Right ventricle myocardium superior (tissue), 1 donor: ENCODE results near the gene DCHS1. TPM values are rescaled to one million over a fixed set of nuclear protein-coding genes. Genes with fewer than 3 reads are reported as not detected.
A peak's percentile ranks its signal among the peaks of the same experiment; 100 is the strongest.

ENCODE experiments used
- ATAC-seq: fragments of 200-7000 bp; cut with Tn5 transposase; one replicate; pipeline ENCODE4 v1.9.1; 2020; ENCODE audit warnings: mild to moderate bottlenecking; ENCODE audit not compliant: poor library complexity
- DNase-seq: peaks from one replicate; pipeline ENCODE4 v3.0.0-alpha.2; 2020
- intact Hi-C: fragments of 100-400 bp; cut with DNase I; formaldehyde crosslinking; loops from one replicate; pipeline ENCODE4 v1.11.2; 2022
- total RNA-seq: library from RNA; stranded (reverse); fragmentation: NEBNext Ultra II Directional; extraction: Animal tissue kit (Norgen Biotek cat#: 25700); gene quantifications from one replicate; pipeline ENCODE4 v1.2.1, GENCODE V29; 2021
- donor health status: DM: no; HTN: yes; CAD: no; lungs with severe emphysema.

Gene DCHS1
- total RNA-seq, 1 donor from 2014 or later, result 9.6 TPM

DNA sequence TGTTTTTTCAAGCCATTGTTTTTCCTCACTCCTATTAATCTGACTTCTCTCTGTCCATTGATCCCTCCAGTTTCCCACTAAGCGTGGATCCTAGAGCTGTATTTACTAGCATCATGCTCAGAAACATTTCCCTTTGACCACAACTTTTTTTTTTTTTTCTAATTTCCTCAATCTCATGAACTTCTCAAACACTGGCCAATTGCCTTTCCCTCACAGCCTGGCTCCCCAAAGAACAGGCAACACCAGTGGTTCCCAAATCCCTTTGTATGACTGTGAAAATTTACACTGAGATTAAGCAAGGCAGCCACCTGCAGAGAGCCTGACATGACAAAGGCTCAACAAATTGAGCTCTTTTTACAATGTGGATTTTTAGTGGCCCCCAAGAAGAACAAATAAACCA, 35.0 kb downstream of the DCHS1 start:
- no peak for ATAC-seq
- no peak for DNase-seq
- intact Hi-C loops, result no loop called here

DNA sequence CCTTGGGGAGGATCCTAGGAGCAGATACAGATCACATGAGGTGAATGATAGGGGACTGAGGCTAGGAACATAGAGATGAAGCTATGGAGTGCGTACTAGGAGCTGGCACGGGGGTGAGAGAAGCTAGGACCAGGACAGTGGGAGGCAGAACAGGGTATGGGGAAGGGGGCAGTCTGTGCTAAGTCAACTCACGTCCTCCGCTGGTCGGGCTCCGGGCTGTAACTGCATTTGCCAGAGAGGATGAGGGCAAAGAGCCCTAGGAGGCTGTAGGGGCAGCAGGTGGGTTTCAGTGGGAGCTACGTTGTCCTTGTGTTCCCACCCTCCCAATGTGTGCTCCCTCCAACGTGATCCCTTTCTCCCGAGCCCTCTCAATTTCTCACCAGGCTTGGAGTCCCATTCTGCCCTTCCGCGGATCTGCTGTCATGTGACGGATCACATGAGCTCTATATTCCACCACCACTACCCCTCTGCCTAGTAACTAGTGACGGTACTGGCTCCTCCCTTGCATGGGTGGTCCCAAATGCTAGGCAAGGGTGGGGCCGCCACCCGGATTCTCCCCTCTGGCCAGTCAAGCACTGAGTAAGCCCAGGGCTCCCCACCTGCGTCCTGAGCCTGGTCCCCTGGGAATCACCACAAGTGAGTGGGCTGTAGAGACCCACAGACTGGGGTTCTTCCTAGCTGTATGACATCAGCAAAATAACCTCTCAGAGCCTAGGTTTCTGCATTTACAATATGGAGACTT, 36.4 kb downstream of the DCHS1 start, which contains the start of gene TPP1:
Gene TPP1, minus strand, starts transcription at position 419 of the 742 bp plus-strand sequence. Its CDS starts 22 bp downstream, at position 397.
- DNase-seq, result peak; percentile 94
- intact Hi-C loops, result loop anchor here (10.0 kb wide), 1 partner anchor 144 kb away; the partner anchor contains the start of gene TRIM3
- ATAC-seq, result peak; percentile 96

DNA sequence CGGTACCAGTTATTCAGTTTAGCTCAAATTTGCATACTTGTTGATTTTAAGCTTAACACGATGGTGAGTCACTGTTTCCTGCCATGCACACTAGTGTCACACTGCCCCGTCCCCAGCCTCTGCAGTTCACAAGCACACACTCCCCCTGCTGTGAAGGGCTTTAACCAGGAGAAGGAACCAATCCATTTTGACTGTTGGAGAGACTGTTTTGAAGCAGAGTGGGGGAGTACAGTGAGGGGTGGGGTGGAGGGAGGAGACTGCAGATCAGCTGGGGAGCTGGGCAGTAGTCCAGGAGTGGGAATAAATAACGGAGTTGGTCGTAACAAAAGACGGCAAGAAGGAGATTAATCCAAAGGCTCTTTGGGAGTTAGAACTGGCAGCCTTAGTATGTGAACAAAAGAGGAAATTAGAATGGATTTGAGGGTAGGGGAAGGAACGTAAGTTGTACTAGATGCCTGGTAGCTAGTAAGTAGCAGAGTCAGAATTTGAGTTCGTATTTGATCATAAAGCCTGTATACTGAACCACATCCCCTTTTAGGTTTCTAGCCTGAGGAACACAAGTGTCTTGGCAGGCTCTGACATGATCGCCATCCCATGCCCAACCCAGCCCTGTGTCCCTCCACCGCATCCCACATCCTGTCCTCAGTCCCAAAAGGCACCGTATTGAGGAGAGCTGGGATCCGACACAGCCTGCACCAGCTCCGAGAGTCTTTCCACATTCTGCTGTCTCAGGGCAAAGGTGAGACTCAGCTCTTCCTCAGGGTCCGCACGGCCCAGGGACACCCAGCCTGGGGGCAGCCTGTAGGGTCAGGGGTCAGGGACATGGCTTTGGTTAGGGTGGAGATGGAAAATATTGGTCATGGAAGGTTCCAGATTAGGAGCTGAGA, 37.2 kb downstream of the DCHS1 start:
- DNase-seq, result peak; percentile 51
- peak; percentile 10 for ATAC-seq
- intact Hi-C loops, result loop anchor here (10.0 kb wide), 1 partner anchor 144 kb away; the partner anchor contains the start of gene TRIM3

DNA sequence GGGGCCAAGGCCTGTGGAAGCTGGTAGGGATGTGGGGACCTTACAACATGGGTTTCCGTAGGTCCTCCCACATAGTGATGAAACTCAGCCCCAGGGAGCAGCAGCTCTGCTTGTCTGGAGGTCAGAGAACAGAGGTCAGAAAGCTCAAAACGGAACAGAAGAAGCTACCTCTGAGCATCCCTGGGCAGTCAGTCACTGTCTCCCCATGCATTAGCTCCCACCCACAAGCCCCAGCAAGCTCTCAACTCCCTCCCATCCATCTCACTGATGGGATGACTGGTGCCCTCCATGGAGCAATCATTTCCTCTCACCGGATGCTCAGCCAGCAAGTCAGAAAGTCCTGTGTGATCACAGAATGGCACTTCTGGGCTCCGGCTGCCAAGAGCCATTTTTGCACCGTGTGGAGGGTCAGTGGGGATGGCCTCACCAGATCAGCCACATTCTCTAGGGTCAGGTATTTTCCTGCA, 38.3 kb downstream of the DCHS1 start:
- ATAC-seq, result no peak
- intact Hi-C loops, result loop anchor here (10.0 kb wide), 1 partner anchor 143 kb away; the partner anchor contains the start of gene TRIM3
- DNase-seq, result no peak

DNA sequence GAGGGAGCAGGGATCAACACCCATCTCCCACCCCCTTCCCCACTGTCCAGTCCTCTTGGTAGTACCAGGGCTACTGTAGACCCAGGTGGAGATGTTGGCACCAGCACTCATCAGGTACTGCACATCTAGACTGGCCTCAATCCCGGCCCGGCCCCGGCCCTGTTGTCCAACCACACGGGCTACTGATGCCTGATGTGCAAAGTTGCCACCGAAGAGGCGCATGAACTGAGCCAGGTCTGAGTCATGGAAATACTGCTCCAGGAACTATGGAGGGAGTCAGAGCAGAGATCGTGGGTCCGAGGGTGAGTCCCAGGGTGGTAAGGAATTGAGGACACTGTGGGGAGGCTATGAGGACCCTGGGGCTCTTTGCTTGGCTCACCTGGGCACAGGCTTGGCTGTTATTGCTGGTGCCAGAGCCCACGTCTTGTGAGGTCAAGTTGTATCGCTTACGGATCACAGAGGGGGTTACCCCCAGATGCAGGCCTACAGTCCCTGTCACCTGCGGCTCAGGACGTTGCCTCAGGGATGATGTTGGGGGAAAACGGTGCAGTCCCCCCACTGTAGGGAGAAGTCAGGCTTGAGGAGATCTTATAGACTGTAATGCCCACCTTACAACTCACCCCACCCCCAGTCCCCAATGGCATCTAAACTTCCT, 38.9 kb downstream of the DCHS1 start:
- ATAC-seq (no peak), DNase-seq (no peak)
- intact Hi-C loops, result loop anchor here (10.0 kb wide), 1 partner anchor 142 kb away; the partner anchor contains the start of gene TRIM3

DNA sequence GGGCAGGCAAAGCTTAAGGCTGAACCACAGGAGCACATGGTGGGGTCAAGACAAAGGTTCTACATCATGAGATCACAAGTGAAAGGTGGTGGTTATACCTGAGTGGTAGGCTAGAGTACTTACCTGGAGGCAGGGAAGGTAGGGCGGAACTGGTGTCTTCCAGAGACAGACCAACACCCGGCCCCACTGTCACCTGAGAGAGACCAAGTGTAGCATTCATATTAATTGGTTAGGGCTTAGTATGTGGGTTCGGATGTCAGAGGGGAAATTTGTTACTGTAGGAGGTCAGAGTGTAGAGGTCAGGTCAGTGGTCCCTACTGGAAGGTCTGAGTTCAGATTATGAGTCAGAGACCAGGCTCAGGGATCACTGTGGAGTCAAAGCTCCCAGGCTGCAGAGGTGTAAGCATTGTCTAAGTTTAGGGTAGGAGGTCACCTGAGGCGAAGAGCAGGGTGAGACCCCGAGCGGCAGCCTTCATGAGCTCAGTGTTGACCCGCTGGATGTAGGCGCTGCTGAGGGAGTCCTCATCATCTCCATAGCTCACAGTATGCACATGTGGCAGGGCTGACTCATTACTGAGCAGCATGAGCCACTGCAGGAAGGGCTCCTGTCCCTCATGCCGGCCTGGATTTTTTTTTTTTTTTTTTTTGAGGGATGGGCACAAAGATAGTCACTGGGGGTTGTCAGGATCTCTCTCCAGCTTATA, 39.6 kb downstream of the DCHS1 start:
- no peak for ATAC-seq
- DNase-seq, result no peak
- intact Hi-C loops, result loop anchor here (10.0 kb wide), 1 partner anchor 141 kb away; the partner anchor contains the start of gene TRIM3

DNA sequence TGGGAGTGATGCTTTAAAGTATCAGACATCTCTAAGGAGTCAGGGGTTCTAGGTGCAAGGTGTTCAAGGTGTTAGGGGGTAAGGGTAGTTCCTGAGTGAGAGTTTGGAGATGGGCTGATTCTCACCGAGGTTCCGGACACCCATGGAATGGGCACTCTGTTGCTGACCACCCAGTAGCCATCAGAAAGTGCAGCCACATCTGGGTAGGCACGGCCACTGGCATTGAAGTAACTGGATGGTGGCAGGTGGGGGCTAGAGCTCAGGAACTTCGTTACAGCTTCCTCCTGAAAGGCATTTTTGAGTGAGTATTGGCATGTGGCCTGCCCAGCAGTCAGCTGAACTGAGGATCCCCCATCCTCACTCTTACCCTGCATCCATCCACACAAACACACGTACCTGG, 40.6 kb downstream of the DCHS1 start:
- intact Hi-C loops, result loop anchor here (10.0 kb wide), 1 partner anchor 140 kb away; the partner anchor contains the start of gene TRIM3
- DNase-seq, result no peak
- no peak for ATAC-seq

DNA sequence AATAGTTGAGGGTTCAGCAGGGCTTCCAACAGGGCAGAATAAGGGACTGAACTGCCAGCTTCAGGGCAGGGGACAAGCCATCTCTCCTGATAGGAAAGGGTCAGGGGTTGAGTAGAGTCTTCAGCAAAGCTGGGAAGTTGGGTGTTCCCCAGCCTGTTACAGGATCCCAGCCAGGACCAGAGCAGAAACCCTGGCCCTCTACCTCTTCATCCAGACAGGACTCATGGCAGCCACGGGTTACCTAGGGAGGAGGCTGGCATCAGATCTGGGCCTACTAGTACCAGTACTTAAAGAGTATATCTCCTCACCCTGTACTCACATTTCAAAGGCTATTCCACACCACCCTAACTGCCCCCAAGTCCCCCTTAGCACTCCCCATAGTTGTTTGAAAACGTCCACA, 41.2 kb downstream of the DCHS1 start:
- intact Hi-C loops, result loop anchor here (10.0 kb wide), 1 partner anchor 140 kb away; the partner anchor contains the start of gene TRIM3
- DNase-seq (no peak), ATAC-seq (no peak)

DNA sequence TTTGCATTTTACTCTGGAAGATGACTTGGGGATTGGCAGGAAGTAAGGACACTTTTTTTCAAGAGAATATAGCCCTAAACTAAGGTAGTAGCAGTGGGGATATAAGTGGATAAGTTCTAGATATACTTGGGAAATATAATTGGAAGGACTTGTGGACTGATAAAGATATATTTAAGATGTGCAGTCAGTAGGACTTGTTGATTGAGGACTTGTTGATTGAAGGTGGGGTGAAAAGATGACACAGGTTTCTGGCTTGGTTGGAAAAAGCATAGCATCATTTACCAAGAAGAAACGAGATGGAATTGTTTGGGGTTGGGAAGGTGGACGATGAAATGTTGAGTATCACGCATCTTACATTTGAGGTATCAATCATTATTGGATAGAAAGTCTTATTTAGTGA, 42.1 kb downstream of the DCHS1 start:
- intact Hi-C loops, result loop anchor here (10.0 kb wide), 1 partner anchor 139 kb away; the partner anchor contains the start of gene TRIM3
- no peak for DNase-seq
- no peak for ATAC-seq

DNA sequence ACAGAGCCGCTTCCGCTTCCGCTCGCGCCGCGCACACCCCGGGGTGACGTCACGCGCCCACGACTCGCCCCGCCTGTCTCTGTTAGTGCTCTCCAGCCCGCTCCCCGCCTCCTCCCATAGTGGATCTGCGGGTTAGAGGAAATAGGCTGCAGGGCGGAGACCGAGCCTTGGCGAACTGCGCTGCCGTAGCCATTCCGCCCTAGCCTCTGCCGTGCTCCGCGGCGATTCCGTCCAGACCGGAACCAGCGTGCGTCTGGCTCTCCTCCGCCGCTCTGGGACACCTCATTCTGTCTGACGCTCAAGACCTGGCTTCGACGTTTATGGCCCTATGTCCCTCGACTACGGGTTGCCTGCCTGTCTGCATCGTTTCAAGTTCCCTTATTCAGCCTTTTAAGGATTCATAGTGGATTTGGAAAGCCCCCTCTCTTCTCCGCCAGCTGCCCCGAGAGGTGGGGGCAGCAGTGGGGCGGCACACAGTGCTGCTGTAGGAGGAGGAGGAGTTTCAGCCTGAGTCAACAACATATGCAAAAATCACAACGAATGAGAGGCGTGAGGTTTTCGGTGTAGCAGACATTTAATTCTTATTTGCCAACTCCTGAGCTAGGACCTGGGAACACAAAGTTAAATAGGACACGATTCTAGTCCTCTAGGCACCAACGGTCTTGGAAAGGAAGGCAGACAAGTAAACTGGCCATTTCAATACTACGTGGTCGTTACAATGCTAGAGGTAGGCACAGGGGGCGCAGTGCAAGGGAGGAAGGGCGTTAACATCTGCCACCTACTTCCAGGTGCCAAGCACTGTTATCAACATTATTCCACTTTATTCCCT, 43.2 kb downstream of the DCHS1 start, which contains the start of gene TAF10:
Gene TAF10, minus strand, starts transcription at position 4 of the 829 bp plus-strand sequence. CDS start 27 bp downstream, outside the sequence.
- intact Hi-C loops, result loop anchor here (10.0 kb wide), 1 partner anchor 138 kb away; the partner anchor contains the start of gene TRIM3
- peak; percentile 99 for DNase-seq
- ATAC-seq, result peak; percentile 96

DNA sequence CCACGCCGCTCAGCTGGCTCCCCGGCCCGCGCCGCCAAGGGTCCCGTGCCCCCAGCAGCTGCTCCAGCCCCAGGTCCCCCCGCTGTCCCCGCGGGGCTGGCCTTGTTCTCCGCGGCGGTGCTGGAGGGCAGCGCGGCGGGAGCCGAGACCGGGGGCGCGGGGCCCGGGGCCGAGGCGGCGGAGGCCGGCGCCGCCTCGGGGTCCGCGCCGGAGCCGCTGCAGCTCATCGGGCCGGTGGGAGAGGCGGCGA, 43.7 kb downstream of the DCHS1 start:
- DNase-seq (no peak), ATAC-seq (no peak)
- intact Hi-C loops, result loop anchor here (10.0 kb wide), 1 partner anchor 137 kb away; the partner anchor contains the start of gene TRIM3

DNA sequence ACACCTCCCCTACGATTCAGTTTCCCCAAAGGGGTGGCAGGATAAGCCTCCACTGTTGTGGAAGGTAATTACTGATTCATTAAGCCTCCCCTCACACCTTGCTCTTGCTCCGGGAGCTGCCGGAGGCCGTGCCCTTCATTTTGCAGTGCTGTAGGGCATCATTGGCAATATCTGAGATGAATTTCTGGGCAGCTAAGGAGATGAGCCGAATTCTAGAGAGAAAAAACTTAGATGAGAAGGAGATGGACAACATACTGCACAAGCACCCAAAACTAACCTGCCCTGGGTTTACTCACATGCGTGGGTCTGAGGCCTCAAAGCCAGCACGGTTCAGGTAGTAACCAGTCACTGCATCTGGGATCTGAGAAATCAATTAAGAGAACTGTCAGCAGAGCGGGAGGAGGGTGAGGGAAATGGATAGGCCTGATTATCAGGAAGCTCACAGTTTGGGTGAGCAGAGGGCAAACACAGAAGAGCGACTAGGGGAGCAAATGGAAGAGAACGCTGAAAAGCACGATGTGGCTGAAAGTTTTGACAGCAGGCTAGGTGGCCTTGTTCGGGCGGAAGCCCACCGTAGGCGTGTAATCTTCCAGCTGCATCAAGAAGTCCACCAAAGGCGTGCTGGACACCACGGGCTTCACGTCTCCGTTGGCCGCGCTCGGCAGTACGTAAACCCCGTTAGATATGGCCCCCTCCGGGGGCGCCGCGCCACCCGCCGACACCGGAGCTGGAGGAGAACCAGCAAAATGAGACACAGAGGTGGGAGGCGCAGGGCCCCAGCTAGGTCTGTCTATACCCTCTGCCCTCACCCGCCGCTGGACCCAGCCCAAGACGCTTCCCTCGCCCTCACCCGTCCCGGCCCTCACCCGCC, 44.3 kb downstream of the DCHS1 start:
- intact Hi-C loops, result loop anchor here (10.0 kb wide), 1 partner anchor 137 kb away; the partner anchor contains the start of gene TRIM3
- DNase-seq (peak; percentile 64), ATAC-seq (no peak)

DNA sequence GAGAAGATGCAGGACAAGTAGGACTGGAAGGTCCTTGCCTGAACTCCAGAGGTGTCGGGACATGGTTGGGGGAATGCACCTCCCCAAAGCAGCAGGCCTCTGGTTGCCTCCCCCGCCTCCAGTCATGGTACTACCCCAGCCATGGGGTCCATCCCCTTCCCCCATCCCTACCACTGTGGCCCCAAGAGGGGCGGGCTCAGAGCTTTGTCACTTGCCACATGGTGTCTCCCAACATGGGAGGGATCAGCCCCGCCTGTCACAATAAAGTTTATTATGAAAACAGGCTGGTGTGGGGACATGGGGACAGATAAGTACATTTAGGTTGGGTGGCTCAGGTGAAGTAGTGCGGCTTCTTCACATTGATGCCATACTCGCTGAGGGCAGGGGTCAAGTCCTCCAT, 45.0 kb downstream of the DCHS1 start:
- intact Hi-C loops, result loop anchor here (10.0 kb wide), 1 partner anchor 136 kb away; the partner anchor contains the start of gene TRIM3
- no peak for ATAC-seq
- DNase-seq, result no peak

DNA sequence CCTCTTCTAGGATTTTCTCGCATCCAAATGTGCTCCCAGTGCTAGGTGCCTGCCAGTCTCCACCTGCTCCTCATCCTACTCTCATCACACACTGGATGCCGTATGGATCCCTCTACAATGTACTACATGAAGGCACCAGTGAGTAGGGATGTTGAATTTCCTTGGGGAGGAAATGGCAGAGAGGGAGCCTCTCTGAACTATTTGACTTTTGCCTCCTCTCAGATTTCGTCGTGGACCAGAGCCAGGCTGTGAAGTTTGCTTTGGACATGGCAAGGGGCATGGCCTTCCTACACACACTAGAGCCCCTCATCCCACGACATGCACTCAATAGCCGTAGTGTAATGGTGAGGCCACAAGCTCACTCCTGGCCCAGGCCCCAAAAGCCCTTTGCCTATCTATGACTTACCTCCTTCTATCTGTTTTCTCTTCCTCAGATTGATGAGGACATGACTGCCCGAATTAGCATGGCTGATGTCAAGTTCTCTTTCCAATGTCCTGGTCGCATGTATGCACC, 46.0 kb downstream of the DCHS1 start:
- intact Hi-C loops, result loop anchor here (10.0 kb wide), 1 partner anchor 135 kb away; the partner anchor contains the start of gene TRIM3
- DNase-seq, result no peak

DNA sequence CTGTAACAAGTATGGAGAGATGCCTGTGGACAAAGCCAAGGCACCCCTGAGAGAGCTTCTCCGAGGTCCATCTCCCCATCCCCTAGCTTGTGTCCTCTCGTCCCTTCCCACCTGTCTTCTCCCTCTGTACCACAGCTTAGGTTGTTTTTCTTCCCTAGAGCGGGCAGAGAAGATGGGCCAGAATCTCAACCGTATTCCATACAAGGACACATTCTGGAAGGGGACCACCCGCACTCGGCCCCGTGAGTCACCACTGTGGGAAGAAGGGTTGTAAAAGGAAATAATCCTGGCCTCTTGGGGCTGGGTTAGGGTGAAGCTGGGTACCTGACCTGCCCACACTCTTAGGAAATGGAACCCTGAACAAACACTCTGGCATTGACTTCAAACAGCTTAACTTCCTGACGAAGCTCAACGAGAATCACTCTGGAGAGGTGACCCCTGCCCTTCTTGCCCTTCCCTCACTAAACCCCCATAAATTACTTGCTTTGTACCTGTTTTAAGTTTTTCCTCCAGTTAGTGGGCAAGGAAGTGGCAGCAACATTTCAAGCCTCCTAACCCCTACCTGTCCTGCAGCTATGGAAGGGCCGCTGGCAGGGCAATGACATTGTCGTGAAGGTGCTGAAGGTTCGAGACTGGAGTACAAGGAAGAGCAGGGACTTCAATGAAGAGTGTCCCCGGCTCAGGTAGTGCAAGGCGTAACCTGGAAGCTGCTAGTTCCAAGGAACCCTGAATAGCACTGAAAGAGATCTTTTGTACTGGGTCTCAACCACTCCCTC, 46.7 kb downstream of the DCHS1 start:
- DNase-seq (no peak), ATAC-seq (no peak)
- intact Hi-C loops, result no loop called here

More for the DNA sequence above, 46.0 kb downstream of the DCHS1 start:
- no peak for ATAC-seq
